ENCODE data around the gene SHC4. TPM values are rescaled to one million over a fixed set of nuclear protein-coding genes. Genes with fewer than 3 reads are reported as not detected.

Gene SHC4
- total and polyA plus RNA-seq, 9 of the 15 experiments (the other 6 are each of a cell fraction or from before 2014, with no cell fraction given), result 0.43 to 1.2 (median 0.67) TPM

DNA sequence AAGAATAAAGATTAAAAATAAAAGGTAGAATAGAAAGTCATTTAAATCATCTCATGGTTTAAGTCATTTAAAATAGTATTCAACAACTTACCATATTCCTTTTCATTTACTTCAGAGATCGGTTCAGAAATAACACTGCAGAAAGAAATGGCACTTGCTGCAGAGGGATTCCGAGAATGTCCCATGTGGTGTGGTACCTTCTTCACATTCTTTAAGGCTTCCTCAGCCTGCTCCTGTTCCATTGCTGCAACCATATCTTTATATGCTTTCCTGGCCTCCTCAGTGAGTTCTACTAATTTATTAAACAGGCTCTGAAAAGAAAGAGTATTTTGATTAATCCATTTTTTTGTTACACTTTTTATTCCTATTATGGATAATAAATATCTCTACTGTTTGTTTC is 32.6 kb upstream of the SHC4 start (continued):
- TF ChIP-seq ETS2 (tag; IDR thresholded peaks at IDR 0.05; ENCODE audit: borderline replicate concordance, poor library complexity, severe bottlenecking) (no peak), SREBF2 (CRISPR knock-in tag; IDR thresholded peaks at IDR 0.05) (no peak)
- TF ChIP-seq, protein P1, sequence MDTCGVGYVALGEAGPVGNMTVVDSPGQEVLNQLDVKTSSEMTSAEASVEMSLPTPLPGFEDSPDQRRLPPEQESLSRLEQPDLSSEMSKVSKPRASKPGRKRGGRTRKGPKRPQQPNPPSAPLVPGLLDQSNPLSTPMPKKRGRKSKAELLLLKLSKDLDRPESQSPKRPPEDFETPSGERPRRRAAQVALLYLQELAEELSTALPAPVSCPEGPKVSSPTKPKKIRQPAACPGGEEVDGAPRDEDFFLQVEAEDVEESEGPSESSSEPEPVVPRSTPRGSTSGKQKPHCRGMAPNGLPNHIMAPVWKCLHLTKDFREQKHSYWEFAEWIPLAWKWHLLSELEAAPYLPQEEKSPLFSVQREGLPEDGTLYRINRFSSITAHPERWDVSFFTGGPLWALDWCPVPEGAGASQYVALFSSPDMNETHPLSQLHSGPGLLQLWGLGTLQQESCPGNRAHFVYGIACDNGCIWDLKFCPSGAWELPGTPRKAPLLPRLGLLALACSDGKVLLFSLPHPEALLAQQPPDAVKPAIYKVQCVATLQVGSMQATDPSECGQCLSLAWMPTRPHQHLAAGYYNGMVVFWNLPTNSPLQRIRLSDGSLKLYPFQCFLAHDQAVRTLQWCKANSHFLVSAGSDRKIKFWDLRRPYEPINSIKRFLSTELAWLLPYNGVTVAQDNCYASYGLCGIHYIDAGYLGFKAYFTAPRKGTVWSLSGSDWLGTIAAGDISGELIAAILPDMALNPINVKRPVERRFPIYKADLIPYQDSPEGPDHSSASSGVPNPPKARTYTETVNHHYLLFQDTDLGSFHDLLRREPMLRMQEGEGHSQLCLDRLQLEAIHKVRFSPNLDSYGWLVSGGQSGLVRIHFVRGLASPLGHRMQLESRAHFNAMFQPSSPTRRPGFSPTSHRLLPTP (IDR thresholded peaks at IDR 0.05; ENCODE audit: borderline replicate concordance, extremely low read depth, insufficient read length), result no peak

DNA sequence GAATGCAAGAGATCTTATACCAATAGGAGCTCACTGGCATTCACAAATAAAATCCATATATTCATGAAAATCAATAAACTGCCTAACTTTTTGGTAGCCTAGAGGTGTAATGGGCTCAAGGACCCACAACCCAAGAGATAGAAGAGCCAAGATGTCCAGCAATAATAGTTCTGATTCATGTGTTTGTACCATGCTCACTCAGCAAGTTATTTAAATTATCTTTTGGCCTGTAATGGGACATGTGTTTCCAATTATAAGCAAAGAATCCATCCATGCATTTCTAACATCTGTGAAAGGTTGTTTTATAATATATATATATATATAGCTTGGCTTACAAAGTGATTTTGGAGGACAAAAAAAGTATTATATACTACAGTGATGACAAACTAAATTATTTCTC is 29.7 kb upstream of the SHC4 start:
- Histone ChIP-seq H4K20me1 (replicated peaks; ENCODE audit: control insufficient read depth, insufficient read depth, low read length) (no peaks in the 10 kb centered on the region), H3K9ac (ENCODE audit: insufficient read depth in 1 of 2, low read depth in 2 of 2, low read length in 2 of 2) (no peak overlapping the region), H3K4me2 (ENCODE audit: insufficient read depth, low read length) (no peak overlapping the region), H3K4me3 (no peak overlapping the region), H3K36me3 (ENCODE audit: control insufficient read depth, insufficient read depth, low read length) (peaks cover 45% of the 10 kb centered on the region), H3K79me2 (ENCODE audit: control insufficient read depth, insufficient read depth, low read length) (no peaks in the 10 kb centered on the region), H3K27me3 (ENCODE audit: control insufficient read depth in 2 of 2, insufficient read depth in 2 of 2, low read length in 2 of 2) (no peaks in the 10 kb centered on the region), H2AFZ (ENCODE audit: low read depth, low read length) (no peak overlapping the region), H3K27ac (ENCODE audit: extremely low read depth, low read depth, low read length) (no peak overlapping the region), H3K4me1 (replicated peaks in 1 of 2; ENCODE audit: control insufficient read depth in 2 of 2, insufficient read depth in 2 of 2, low read length in 2 of 2) (no peaks in the 10 kb centered on the region), H3K9me1 (ENCODE audit: control insufficient read depth, insufficient read depth, low read length) (no peaks in the 10 kb centered on the region), H3K9me3 (replicated peaks; ENCODE audit: control insufficient read depth, insufficient read depth, low read depth, low read length) (no peaks in the 10 kb centered on the region)
- intact Hi-C loops (cut with micrococcal nuclease), result no loop called here
- no TSS peak for BruUV-seq (replicated peaks)
- TF ChIP-seq, protein P2, sequence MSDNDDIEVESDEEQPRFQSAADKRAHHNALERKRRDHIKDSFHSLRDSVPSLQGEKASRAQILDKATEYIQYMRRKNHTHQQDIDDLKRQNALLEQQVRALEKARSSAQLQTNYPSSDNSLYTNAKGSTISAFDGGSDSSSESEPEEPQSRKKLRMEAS (CRISPR knock-in tag; IDR thresholded peaks at IDR 0.05), result no peak
- TF ChIP-seq HNRNPK (IDR thresholded peaks at IDR 0.05; ENCODE audit: low read depth, low read length, poor library complexity, severe bottlenecking) (no peak), THRAP3 (IDR thresholded peaks at IDR 0.05; ENCODE audit: borderline replicate concordance) (no peak), ETS2 (tag; IDR thresholded peaks at IDR 0.05; ENCODE audit: borderline replicate concordance, poor library complexity, severe bottlenecking) (no peak), ZNF41 (CRISPR knock-in tag; conservative IDR thresholded peaks at IDR 0.05) (no peak), MECOM (CRISPR knock-in tag; IDR thresholded peaks at IDR 0.05) (no peak), NCOR1 (IDR thresholded peaks at IDR 0.05) (no peak), EP400 (IDR thresholded peaks at IDR 0.05) (no peak), LARP7 (IDR thresholded peaks at IDR 0.05) (no peak), MAFK (IDR thresholded peaks at IDR 0.05; ENCODE audit: low read length) (no peak)
- TF ChIP-seq, protein P3, sequence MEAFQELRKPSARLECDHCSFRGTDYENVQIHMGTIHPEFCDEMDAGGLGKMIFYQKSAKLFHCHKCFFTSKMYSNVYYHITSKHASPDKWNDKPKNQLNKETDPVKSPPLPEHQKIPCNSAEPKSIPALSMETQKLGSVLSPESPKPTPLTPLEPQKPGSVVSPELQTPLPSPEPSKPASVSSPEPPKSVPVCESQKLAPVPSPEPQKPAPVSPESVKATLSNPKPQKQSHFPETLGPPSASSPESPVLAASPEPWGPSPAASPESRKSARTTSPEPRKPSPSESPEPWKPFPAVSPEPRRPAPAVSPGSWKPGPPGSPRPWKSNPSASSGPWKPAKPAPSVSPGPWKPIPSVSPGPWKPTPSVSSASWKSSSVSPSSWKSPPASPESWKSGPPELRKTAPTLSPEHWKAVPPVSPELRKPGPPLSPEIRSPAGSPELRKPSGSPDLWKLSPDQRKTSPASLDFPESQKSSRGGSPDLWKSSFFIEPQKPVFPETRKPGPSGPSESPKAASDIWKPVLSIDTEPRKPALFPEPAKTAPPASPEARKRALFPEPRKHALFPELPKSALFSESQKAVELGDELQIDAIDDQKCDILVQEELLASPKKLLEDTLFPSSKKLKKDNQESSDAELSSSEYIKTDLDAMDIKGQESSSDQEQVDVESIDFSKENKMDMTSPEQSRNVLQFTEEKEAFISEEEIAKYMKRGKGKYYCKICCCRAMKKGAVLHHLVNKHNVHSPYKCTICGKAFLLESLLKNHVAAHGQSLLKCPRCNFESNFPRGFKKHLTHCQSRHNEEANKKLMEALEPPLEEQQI (IDR thresholded peaks at IDR 0.05), result no peak
- in situ Hi-C loops (cut with MboI), result no loop called here
- no peak for FAIRE-seq
- ChIA-PET POLR2A (interaction anchor here (0.6 to 1.1 kb wide), 3 partner anchors 9 to 19 kb away, joined by 3 to 5 read pairs (median 3); no protein-coding TSS in a partner anchor), CTCF (ENCODE audit: low intra/inter-chr PET ratio) (no interaction called here)
- no peak for DNase-seq (ENCODE audit: extremely low read depth in 1 of 4, low spot score in 3 of 4)
- no peak for ATAC-seq

Measured in K562 (cell line).